Caco-2 (cell line): ENCODE measurements around the gene DYTN. TPM values are rescaled to one million over a fixed set of nuclear protein-coding genes. Genes with fewer than 3 reads are reported as not detected.
A peak's percentile ranks its signal among the peaks of the same experiment; 100 is the strongest.

Experiments used
- Bru-seq: library from RNA; stranded (reverse); fragments of 400-500 nt; gene quantifications from one replicate; lab custom pipeline; 2021; lab: Mats Ljungman, UMichigan
- BruChase-seq, 2 experiments: library from RNA; stranded (reverse); fragments of 400-500 nt; gene quantifications; one replicate each; lab custom pipeline; 2021; lab: Mats Ljungman, UMichigan
- BruUV-seq: library from RNA; stranded (reverse); fragments of 400-500 nt; replicated peaks from 2 replicates; lab custom pipeline; 2021; lab: Mats Ljungman, UMichigan
- CTCF ChIA-PET: fragments of 300-600 bp; sonication (Branson Sonifier 250); formaldehyde crosslinking; loops from one replicate; lab custom pipeline; 2022; ENCODE audit warnings: antibody characterized with exemption; lab: Charles Lee
- POLR2A ChIA-PET: fragments of 300-600 bp; sonication (Branson Sonifier 250); formaldehyde crosslinking; loops from one replicate; lab custom pipeline; 2022; ENCODE audit warnings: antibody characterized with exemption; lab: Charles Lee
- DNase-seq, 2 experiments: peaks; one replicate each; pipeline versions ENCODE4 v3.0.0 to v3.0.0-alpha.2; 2020 to 2022
- H3K27me3 ChIP-seq: replicated peaks from 2 replicates; pipeline ENCODE4 v1.6.0; 2011; ENCODE audit warnings: low read length; ENCODE audit not compliant: control insufficient read depth, insufficient read depth
- H3K36me3 ChIP-seq: 2 replicates; pipeline ENCODE4 v1.5.1; 2011; ENCODE audit warnings: low read length; ENCODE audit not compliant: control insufficient read depth, insufficient read depth
- H3K4me1 ChIP-seq: fragments of 250-450 bp; sonication (Bioruptor Pico); 2 replicates; pipeline ENCODE4 v1.5.1; 2020; ENCODE audit warnings: mild to moderate bottlenecking
- H3K4me3 ChIP-seq: 2 replicates; pipeline ENCODE4 v1.5.1; 2011; ENCODE audit warnings: low read depth, mild to moderate bottlenecking, control low read depth, low read length
- H3K9me3 ChIP-seq: fragments of 250-450 bp; sonication (Bioruptor Pico); 2 replicates; pipeline ENCODE4 v1.5.1; 2020; ENCODE audit warnings: mild to moderate bottlenecking, moderate library complexity
- H3K27ac Mint-ChIP-seq: one replicate; pipeline ENCODE4 v1.8.0; 2022; ENCODE audit warnings: mixed read lengths; ENCODE audit not compliant: unreplicated experiment
- H3K27me3 Mint-ChIP-seq: one replicate; pipeline ENCODE4 v1.8.0; 2022; ENCODE audit warnings: mixed read lengths; ENCODE audit not compliant: insufficient read depth, unreplicated experiment
- H3K36me3 Mint-ChIP-seq: one replicate; pipeline ENCODE4 v1.8.0; 2022; ENCODE audit warnings: mild to moderate bottlenecking, mixed read lengths; ENCODE audit not compliant: insufficient read depth, unreplicated experiment
- H3K4me1 Mint-ChIP-seq: one replicate; pipeline ENCODE4 v1.8.0; 2022; ENCODE audit warnings: low read depth, mixed read lengths; ENCODE audit not compliant: unreplicated experiment
- H3K4me3 Mint-ChIP-seq: one replicate; pipeline ENCODE4 v1.8.0; 2022; ENCODE audit warnings: mild to moderate bottlenecking, moderate library complexity, mixed read lengths; ENCODE audit not compliant: unreplicated experiment
- H3K9me3 Mint-ChIP-seq: one replicate; pipeline ENCODE4 v1.8.0; 2022; ENCODE audit warnings: mixed read lengths; ENCODE audit not compliant: unreplicated experiment
- CTCF ChIP-seq, 2 experiments: fragments of 200-600 bp in 1 of 2; IDR thresholded peaks; 1 replicate in 1 of 2; 2 replicates in 1 of 2; pipeline versions ENCODE4 v1.5.1 to v1.8.0; 2011 to 2022; ENCODE audit warnings: antibody characterized with exemption in 1 of 2, control low read depth in 1 of 2, inconsistent platforms in 1 of 2, low read depth in 1 of 2, low read length in 1 of 2, mild to moderate bottlenecking in 1 of 2, moderate library complexity in 1 of 2; ENCODE audit not compliant: insufficient read depth in 1 of 2, severe bottlenecking in 1 of 2, unreplicated experiment in 1 of 2
- intact Hi-C: fragments of 100-400 bp; cut with micrococcal nuclease; formaldehyde crosslinking; loops from one replicate; pipeline ENCODE4 v1.10.0; 2022; ENCODE audit not compliant: unreplicated experiment
- long read RNA-seq: library from polyadenylated mRNA; stranded (forward); transcript quantifications from one replicate; pipeline ENCODE4 v2.0.0, GENCODE V29; 2022
- total RNA-seq: library from RNA; stranded (reverse); gene quantifications from 2 replicates; pipeline ENCODE4 v1.2.3, GENCODE V29; 2022

DYTN gene
- total RNA-seq (not detected in 2 replicates), Bru-seq, nascent RNA (not detected), BruChase-seq, experiment 1, labeled RNA remaining after a 2-hour chase (not detected), BruChase-seq, experiment 2, labeled RNA remaining after a 6-hour chase (not detected)
- long read RNA-seq, result 0 reads

DNA sequence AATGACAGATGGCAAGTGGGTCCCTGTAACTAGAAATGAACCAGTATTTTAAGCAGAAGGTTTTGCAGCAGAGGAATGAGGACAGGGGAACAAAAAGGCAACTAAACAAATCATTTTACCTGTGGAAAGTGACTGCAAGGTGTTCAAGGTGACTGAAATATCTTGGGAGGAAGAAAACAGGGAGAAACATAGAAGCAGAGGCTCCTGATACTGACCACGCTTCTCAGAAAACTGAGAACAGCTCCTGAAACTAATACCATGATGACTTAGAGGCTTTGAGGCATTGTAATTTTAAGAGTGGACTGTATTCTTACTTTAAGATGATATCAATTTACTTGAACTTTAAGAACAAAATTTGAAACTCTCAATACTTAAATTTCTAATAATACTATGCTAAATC is at the start of gene DYTN:
Gene DYTN, minus strand, starts transcription at position 101 of the 400 bp plus-strand sequence. CDS start 117 bp downstream, outside the sequence.
- no peak within 1 kb of the TSS for H3K4me3 Mint-ChIP-seq
- H3K9me3 ChIP-seq, result no peaks in the 10 kb centered on the region
- H3K4me3 ChIP-seq, result no peak within 1 kb of the TSS
- ChIA-PET CTCF (no interaction called here), POLR2A (no interaction called here)
- H3K27me3 ChIP-seq, result no peaks in the 10 kb centered on the region; the same call in 1 of the 2 replicates
- no peak for DNase-seq
- H3K27me3 Mint-ChIP-seq, result peaks cover 20% of the 10 kb centered on the region
- no TSS peak for BruUV-seq
- no peaks in the 10 kb centered on the region for H3K36me3 ChIP-seq
- no peak within 1 kb of the TSS for H3K27ac Mint-ChIP-seq
- H3K4me1 Mint-ChIP-seq, result no peaks in the 10 kb centered on the region
- H3K9me3 Mint-ChIP-seq, result no peaks in the 10 kb centered on the region
- no peaks in the 10 kb centered on the region for H3K4me1 ChIP-seq
- intact Hi-C loops, result no loop called here
- TF ChIP-seq CTCF (IDR thresholded peaks at IDR 0.05; ENCODE audit: insufficient read depth in 1 of 2, low read depth in 1 of 2, low read length in 1 of 2, severe bottlenecking in 1 of 2, unreplicated experiment in 1 of 2), result no peak
- no peaks in the 10 kb centered on the region for H3K36me3 Mint-ChIP-seq

DNA sequence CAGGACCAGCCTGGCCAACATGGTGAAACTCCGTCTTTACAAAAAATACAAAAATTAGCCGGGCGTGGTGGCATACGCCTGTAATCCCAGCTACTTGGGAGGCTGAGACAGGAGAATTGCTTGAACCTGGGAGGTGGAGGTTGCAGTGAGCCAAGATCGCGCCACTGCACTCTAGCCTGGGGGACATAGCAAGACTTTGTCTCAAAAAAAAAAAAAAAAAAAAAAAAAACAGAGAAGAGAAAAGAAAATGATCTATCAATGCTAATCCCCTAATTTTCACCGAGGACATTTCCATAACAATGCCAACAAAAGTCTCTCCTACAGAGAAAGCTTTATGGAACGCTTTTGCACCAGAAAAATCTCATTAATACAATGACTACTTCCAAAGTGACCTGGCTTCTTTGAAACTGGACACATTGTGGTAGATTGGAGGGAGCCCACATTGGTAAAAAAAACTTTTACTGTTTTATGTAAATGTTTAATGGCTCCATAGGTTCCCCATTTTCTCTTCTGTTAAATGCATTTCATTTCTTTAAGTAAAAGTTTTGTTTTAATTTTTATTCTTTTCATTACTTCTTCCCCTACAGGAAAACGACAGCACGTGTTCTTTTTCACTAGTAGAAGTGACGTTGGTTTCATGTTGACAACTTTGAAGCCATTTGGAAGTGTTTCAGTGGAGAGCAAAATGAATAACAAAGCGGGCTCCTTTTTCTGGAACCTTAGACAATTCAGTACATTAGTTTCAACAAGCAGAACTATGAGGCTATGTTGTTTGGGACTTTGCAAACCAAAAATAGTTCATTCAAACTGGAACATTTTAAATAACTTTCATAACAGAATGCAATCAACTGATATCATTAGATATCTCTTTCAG is 48.1 kb upstream of the DYTN start:
- peaks cover 8% of the 10 kb centered on the region for H3K4me1 Mint-ChIP-seq
- H3K27ac Mint-ChIP-seq, result peak overlapping the region; percentile 93
- TF ChIP-seq CTCF (IDR thresholded peaks at IDR 0.05; ENCODE audit: insufficient read depth in 1 of 2, low read depth in 1 of 2, low read length in 1 of 2, severe bottlenecking in 1 of 2, unreplicated experiment in 1 of 2), result no peak
- Histone ChIP-seq H3K4me1 (no peaks in the 10 kb centered on the region), H3K9me3 (no peaks in the 10 kb centered on the region), H3K27me3 (no peaks in the 10 kb centered on the region), H3K4me3 (peak overlapping the region; percentile 66), H3K36me3 (no peaks in the 10 kb centered on the region; the same call in 1 of the 2 replicates)
- H3K9me3 Mint-ChIP-seq, result no peaks in the 10 kb centered on the region
- H3K4me3 Mint-ChIP-seq, result peak overlapping the region; percentile 82
- intact Hi-C loops, result loop anchor here (10.0 kb wide), 1 partner anchor 361 kb away; no protein-coding TSS in a partner anchor
- H3K27me3 Mint-ChIP-seq, result peaks cover 3% of the 10 kb centered on the region
- CTCF ChIA-PET, result interaction anchor here (0.6 kb wide), 1 partner anchor 491 kb away, joined by 3 read pairs; no protein-coding TSS in a partner anchor
- H3K36me3 Mint-ChIP-seq, result peaks cover 16% of the 10 kb centered on the region
- no TSS peak for BruUV-seq
- no peak for DNase-seq
- POLR2A ChIA-PET, result interaction anchor here (0.7 kb wide), 1 partner anchor 312 kb away, joined by 11 read pairs; no protein-coding TSS in a partner anchor
